Globus pallidus (tissue), 1 donor: ENCODE data around the gene JMJD1C.
"Not testable (repeated sequence)": the region's sequence is repeated elsewhere in the genome, so short reads cannot be mapped to it uniquely, and the experiment has no call there.

Experiments
- DNase-seq: peaks from one replicate; pipeline ENCODE4 v3.0.0-alpha.2; 2015; ENCODE audit warnings: low spot score

The JMJD1C gene

DNA sequence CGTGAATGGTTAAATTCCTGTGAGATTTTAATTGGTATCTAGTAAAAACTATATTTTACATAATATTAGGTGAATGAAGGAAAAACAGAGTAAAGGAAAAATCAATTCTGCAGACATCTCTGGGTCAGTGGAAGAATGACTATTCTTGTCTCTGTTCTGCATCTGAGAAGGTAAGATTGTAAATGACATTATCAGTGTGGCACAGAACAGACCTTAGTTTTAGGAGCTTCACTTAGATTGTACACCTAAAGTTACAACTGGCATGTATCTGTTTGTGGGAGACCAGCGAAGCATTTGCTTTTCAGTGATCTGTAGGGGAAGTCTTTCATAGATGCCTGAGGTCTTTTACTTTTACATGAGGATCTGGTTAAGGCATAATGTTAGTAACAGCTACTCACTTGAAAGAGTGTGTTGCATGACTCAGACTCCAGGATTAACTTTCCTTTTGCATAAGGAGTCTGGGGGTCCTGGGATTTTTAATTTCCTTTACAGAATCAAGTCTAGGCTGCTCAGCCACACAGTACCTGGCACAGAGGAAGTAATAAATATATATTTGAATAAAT, 56.2 kb downstream of the JMJD1C start:
- DNase-seq: no peak

DNA sequence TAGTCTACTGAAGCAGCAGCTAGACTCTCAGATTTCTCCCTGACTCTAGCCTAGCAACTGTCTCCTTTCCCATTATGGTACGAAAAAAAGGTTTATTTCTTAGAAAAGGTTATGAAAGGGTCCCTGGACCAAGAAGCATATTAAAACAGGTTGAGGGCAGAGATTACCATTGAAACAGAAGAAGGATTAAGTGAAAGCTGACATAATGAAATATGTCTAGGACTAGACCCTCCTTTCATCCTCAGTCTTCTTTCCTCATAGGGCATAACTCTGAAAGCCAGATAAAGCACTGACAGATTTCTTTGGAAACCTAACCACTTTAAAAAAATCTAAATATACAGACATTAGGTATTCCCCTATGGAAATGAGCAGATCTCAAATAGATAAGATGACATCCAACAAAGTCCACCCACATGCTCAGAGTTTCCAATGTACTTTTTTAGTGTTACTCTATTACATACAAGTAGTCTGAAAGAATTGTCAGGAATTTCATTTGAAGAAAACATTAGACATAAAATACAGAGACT, 58.6 kb downstream of the JMJD1C start:
- no peak for DNase-seq

DNA sequence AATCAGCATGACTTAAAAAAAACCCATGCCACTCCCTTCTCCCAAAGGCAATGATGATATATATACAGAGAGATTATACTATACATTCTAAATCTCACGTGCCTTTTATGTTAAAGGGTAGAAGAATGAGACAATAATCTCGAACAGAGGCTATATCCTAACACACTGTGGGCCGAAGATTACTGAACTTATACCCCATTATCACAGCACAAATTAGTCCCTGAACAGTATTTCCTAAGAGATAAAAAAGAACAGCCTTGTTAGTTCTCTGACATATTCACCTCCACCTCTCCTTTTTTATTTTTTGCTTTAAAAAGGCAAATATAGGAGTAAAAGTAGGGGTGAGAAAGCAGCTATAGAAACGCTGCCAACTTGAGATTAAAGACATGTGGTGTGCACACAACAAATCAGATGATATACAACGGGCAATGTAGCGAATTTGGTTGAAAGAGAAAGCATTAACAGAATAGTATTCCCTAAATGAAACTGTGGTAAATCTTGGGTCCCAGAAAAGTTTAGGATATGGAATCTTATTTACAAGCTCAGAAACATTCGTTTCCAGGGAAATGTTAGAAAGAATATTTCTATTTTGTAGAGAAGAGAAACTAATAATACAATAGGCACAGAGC, 69.5 kb downstream of the JMJD1C start:
- no peak for DNase-seq

DNA sequence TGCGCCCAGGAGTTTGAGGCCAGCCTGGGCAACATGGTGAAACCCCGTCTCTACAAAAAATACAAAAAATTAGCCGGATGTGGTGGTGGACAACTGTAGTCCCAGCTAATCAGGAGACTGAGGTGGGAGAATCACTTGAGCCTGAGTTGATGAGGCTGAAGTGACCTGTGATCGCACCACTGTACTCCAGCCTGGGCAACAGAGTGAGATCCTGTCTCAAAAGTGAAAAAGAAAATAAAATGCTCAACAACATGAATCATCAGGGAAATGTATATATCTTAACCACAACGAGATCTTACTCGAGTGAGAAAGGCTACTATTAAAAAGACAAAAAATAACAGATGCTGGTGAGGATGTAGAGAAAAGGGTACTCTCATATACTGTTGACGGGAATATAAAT, 72.7 kb downstream of the JMJD1C start:
- no peak for DNase-seq

DNA sequence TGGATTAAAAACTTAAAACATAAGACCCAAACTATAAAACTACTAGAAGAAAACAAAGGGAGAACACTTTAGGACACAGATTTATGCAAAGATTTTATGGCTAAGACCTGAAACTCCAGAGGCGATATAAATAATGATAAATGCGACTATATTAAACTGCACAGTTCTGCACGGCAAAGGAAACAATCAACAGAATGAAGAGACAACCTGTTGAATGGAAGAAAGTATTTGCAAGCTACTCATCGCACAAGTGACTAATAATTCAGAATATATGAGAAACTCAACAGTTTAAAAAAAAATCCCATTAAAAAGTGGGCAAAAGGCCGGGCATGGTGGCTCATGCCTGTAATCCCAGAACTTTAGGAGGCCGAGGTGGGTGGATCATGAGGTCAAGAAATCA, 73.6 kb downstream of the JMJD1C start:
- DNase-seq: no peak

DNA sequence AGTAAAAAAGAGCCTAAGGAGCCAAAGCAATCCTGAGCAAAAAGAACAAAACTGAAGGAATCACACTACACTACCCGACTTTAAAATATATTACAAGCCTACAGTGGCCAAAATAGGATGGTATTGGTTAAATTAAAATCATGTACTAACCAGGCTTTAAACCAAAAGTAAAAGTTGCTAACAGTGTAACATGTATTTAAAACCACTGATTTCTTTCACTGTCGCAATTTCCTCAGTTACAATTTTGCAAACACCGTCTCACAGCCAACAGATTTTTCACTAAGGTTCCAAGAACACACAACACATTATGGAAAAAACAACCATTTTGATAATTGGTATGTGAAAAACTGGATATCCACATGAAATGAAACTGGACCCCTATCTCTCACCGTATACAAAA, 74.0 kb downstream of the JMJD1C start:
- no peak for DNase-seq

DNA sequence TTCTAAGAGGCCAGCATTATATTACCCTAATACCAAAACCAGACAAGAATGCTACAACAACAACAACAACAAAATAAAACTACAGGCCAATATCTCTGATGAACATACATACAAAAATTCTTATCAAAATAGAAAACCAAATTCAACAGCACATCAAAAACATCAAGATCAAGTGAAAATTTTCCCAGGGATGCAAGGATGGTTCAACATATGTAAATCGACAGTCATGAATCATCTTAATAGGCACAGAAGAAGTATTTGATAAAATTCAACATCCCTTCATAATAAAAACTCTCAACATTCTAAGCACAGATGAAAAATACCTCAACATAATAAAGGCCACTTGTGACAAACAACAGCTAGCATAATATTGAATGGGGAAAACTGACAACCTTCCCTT, 75.3 kb downstream of the JMJD1C start:
- DNase-seq: no peak

DNA sequence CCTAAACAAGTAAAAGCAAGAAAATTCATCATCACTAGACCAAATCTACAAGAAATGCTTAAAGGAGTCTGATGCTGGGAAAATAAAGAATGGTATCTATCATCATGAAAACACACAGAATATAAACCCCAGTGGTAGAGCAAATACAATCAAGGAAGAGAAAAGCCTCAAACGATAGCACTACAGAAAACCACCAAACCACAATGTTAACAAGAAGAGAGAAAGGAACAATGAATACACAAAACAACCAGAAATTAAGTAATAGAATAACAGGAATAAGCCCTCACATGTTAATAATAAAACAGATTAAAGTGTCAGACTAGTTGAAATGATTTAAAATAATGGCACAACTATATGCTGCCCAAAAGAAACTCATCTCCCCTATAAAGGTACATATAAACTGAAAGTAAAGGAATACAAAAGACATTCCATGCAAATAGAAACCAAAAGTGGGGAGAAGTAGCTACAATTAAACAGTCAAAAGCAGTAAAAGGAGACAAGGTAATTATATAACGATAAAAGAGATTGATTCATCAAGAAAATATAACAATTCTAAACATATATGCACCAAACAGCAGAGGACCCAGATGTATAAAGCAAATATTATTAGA, 77.3 kb downstream of the JMJD1C start:
- DNase-seq: no peak

DNA sequence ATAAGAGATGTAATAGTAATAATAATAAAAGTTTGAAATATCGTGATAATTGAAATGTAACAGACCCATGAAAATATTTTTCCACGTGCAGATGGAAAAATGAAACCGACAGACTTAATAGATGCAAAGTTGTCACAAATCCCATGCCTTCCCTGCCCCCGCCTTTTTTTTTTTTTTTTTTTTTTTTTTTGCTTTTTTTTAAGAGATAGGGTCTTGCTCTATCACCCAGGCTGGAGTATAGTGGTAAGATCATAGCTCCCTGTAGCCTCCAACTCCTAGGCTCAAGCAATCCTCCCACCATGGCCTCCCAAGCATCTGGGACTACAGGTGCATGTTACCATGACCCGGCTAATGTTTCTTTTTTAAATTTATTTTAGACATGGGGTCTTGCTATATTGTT, 80.5 kb downstream of the JMJD1C start:
- no peak for DNase-seq

DNA sequence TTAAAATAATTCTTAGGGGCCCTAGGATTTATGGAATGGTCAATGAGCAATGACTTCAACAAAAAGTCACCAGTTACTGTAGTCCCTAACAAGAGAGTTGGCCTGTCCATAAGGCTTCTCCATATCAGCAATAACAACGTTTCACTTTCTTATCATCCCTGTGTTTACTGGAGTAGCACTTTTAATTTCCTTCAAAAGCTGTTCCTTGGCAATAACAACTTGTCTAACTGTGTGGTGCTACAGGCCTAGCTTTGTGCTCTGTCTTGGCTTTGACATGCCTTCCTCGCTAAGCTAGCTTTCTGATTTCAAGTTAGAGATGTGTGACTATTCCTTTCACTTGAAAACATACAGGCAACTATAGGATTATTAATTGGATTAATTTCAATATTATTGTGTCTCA, 81.1 kb downstream of the JMJD1C start:
- no peak for DNase-seq

DNA sequence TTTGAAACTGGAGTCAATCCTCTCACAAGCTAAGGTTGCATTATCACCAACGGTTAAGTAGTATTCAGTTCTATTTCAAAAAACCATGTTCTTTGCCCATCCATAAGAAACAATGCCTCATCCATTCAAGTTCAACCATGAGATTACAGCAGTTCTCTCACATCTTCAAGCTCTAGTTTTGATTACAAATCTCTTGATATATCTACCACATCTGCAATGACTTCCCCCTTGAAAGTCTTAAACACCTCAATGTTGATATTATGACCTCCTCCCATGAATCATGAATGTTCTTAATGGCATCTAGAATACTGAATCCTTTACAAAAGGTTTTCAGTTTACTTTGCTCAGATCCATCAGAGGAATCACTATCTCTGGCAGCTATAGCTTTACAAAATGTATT, 81.8 kb downstream of the JMJD1C start:
- no peak for DNase-seq

DNA sequence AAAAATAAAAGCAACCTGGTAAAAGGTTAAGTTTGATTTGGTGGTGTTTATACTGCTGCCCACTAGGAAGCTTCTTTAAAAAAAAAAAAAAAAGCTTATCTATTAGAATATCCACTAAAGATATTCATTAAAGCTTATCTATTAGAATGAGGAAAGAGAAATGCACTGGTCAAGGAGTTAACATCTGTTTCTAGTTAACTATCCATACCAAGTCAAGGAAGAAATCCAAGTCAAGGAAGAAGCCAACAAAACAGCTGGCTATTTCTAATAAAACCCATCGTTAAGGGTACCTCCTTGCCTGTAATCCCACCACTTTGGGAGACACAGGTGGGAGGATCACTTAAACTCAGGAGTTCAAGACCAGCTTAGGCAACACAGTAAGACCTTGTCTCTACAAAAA, 82.6 kb downstream of the JMJD1C start:
- no peak for DNase-seq

DNA sequence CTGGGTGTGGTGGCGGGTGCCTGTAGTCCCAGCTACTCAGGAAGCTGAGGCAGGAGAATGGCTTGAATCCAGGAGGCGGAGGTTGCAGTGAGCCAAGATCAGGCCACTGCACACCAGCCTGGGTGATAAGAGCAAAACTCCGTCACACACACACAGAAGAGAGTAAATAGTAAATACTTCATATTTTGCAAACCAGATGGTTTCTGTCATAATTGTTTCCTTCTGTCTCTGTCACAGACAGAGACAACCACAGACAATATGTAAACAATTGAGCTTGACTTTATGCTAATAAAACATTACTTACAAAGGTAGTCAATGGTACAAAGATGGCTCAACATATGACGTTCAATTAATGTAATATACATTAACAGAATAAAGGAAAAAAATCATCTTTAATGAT, 83.7 kb downstream of the JMJD1C start:
- DNase-seq: no peak

DNA sequence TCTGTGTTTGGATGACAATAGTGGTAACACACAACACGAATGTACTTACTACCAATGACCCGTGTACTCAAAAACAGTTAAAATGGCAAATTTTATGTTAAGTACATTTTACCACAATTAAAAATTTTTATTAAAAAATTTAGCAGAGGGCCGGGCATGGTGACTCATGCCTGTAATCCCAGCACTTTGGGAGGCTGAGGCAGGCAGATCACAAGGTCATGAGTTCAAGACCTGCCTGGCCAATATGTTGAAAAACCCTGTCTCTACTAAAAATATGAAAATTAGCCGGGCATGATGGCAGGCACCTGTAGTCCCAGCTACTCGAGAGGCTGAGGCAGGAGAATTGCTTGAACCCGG, 88.5 kb downstream of the JMJD1C start:
- DNase-seq: not testable (repeated sequence)

DNA sequence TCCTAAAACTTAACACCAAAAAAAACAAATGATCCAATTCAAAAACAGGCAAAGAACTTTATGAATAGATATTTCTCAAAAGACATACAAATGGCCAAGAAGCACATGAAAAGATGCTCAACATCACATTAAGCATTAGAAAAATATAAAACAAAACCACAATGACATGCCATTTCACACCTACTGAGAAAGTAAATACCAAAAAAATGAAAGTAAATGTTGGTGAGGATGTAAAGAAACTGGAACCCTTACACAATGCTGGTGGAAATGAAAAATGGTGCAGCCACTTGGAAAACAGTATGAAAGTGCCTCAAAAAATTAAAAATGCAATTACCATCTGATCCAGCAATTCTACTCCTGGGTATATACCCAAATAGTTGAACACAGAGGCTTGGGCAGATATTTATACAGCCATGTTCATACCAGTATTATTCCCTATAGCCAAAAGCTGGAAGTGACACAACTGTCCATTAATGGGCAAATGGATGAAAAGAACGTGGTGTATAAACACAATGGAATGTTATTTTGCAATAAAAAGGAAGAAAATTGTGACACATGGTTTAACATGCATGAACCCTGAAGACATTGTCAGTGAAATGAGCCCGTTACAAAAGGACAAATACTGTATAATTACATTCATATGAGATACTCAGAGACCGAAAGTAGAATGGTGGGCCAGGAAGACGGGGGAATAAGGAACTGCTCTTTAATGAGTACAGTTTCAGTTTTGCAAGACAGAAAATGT, 89.0 kb downstream of the JMJD1C start:
- peak; percentile 3 for DNase-seq

DNA sequence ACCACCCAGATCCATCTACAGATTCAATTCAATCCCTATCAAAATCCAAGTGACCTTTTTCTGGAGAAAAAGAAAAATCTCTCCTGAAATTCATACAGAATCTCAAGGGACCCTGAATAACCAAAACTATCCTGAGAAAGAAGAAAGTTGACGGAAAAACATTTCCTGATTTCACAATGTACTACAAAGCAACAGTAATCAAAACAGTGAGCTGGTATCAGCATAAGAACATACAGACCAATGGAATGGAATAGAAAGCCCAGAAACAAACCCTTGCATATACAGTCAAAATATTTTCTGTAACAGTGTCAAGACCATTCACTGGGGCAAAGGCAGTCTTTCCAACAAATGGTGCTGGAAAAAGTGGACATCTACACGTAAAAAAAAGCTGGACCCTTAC, 89.9 kb downstream of the JMJD1C start:
- DNase-seq: no peak

DNA sequence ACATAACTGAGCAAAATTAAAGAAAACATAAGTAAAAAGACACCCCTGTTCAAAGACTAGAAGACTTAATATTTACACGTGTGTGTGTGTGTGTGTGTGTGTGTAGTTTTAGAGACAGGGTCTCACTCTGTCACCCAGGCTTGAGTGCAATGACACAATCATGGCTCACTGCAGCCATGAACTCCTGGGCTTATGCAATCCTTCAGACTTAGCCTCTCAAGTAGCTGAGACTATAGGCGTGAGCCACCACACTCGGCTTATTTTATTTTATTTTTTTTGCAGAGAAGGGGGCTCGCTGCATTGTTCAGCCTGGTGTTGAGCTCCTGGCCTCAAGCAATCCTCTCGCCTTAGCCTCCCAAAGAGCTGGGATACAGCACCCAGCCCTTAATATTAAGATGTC, 90.3 kb downstream of the JMJD1C start:
- DNase-seq: no peak

DNA sequence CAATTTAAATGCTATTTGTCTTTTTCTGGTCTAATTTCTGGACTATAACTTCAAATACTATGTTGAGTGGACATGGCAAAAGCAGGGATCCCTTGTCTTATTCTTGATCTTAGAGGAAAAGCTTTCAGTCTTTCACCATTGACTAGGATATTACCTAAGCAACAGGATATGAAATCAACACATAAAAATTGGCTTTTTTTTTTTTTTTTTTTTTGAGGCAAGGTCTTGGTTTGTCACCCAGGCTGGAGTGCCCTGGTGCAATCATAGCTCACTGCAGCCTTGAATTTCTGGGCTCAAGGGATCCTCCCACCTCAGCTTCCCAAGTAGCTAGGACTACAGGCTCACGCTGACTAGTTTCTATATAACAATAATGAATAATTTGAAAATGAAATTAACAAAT, 90.8 kb downstream of the JMJD1C start:
- no peak for DNase-seq

DNA sequence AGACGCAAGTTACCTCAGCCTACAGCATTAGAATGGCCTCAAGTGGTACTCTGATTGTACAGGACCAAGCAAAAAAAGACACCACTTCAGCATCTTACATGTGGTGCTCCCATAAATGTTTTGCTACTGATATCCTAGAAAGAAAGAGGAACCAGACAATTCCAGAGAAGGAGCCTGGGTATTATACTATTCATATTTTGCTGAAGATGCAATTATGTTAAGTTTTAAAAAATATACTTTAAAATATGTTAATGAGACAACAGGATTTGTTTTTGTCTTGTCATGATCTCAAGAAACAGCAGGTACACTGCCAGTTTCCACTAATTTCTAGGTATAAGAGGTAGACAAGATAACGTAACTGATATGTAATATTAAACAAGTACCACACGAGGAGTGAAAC, 92.6 kb downstream of the JMJD1C start:
- DNase-seq: no peak

DNA sequence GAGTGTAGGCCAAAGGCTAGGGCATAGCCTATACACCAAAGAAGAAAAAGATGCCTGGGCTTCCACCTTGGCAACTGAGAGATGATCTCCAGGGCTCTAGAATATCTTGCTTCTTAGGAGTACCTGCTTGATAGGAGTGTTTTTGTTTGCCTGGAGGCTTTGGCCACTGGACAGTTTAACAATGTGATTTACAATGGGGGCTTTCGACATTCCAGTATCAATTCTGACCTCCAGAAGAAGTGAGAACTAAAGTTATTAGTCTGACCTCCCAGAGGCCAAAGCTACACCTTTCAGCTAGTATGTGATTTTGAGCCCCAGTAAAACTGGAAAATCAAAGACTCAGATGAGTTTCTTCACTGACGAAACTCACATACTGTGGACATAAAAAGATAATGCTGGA, 96.1 kb downstream of the JMJD1C start:
- no peak for DNase-seq

DNA sequence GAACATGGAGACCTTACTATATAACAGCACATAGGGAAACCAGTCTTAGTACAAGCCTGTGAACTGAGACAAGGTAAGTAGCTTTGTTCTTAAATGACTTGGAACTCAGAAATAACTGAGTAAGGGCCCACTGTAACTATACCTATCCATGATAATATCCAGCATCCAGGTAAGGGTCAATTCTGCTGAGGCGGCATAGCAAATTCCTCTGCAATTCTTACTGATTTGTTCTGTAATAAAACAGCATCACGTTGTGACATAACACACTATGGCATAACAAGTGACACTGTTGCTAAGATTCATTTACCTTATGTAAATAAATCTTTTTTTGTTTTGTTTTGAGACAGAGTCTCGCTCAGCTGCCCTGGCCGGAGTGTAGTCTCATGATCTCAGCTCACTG, 97.4 kb downstream of the JMJD1C start:
- DNase-seq: no peak

DNA sequence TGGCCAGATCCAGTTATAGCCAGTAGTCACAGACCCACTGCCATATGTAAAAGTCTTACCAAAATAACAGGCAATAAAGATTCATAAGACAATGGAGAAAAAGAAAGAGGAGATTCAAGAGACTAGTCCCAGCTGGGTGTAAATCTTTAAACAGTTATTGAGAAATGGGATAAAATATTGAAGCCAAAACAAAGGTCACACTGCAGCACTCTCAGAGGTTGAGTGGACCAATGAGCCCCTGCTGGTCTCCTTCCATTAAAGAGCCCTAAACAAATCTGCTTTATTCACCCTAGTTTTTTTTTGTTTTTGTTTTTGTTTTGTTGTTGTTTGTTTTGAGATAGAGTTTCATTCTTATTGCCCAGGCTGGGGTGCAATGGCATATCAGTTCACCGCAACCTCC, 98.8 kb downstream of the JMJD1C start:
- no peak for DNase-seq
